Gastroesophageal sphincter (tissue), 4 donors: ENCODE results near the gene CDKL2. TPM values are rescaled to one million over a fixed set of nuclear protein-coding genes. Genes with fewer than 3 reads are reported as not detected.
"Not testable (repeated sequence)": the region's sequence is repeated elsewhere in the genome, so short reads cannot be mapped to it uniquely, and the experiment has no call there.

Source experiments
- ATAC-seq: fragments of 150-250 bp; one replicate; pipeline ENCODE4 v1.9.1; 2016; ENCODE audit warnings: mild to moderate bottlenecking, moderate library complexity
- H3K27ac ChIP-seq, 4 donors: fragments of 200-600 bp; sonication (generic) in 3 of 4; 1 replicate in 3 of 4; 2 replicates in 1 of 4; pipeline ENCODE4 v1.5.1; 2016 to 2019
- H3K27me3 ChIP-seq: fragments of 200-600 bp; sonication (generic); one replicate; pipeline ENCODE4 v1.5.1; 2019
- H3K36me3 ChIP-seq, 2 donors: fragments of 200-600 bp; sonication (generic); one replicate each; pipeline ENCODE4 v1.5.1; 2019; ENCODE audit warnings: control low read depth in 1 of 2
- H3K4me1 ChIP-seq, 3 donors: fragments of 200-600 bp; sonication (generic); 1 replicate in 2 of 3; 2 replicates in 1 of 3; pipeline ENCODE4 v1.5.1; 2016 to 2019; ENCODE audit warnings: control low read depth in 2 of 3
- H3K4me3 ChIP-seq, 2 donors: fragments of 200-600 bp; sonication (generic); one replicate each; pipeline ENCODE4 v1.5.1; 2019; ENCODE audit warnings: mild to moderate bottlenecking in 1 of 2, moderate library complexity in 1 of 2
- H3K9me3 ChIP-seq, 3 donors: fragments of 200-600 bp; sonication (generic); one replicate each; pipeline ENCODE4 v1.5.1; 2017 to 2019; ENCODE audit warnings: control low read depth in 2 of 3
- EP300 ChIP-seq: sonication (generic); formaldehyde crosslinking; IDR thresholded peaks from one replicate; pipeline ENCODE4 v1.6.1; 2017; ENCODE audit warnings: antibody characterized with exemption, mild to moderate bottlenecking
- POLR2A ChIP-seq, 2 donors: fragments of 450-650 bp; IDR thresholded peaks; one replicate each; pipeline ENCODE4 v1.6.1; 2017; ENCODE audit warnings: antibody characterized with exemption in 2 of 2, mild to moderate bottlenecking in 2 of 2, moderate library complexity in 1 of 2
- POLR2AphosphoS5 ChIP-seq: sonication (generic); formaldehyde crosslinking; IDR thresholded peaks from one replicate; pipeline ENCODE4 v1.6.1; 2017; ENCODE audit warnings: antibody characterized with exemption
- WGBS, 2 donors: methylation state at CpG; one replicate each; pipeline ENCODE4 v1.1.5; 2018; ENCODE audit warnings: low coverage in 1 of 2; 5-methylcytosine and 5-hydroxymethylcytosine counted together
- total RNA-seq, 4 donors: library from RNA; depleted of rRNA; stranded (reverse); fragments of >200 nt; gene quantifications; one replicate each; pipeline ENCODE4 v1.1.0, GENCODE V29; 2016
- TF ChIP-seq, protein P1 (sequence below), 4 experiments: fragments of 200-600 bp in 2 of 4; fragments of 450-650 bp in 2 of 4; sonication (generic) in 1 of 4; IDR thresholded peaks; one replicate each; pipeline ENCODE4 v1.5.1; 2017 to 2019; ENCODE audit warnings: antibody characterized with exemption in 4 of 4, mild to moderate bottlenecking in 2 of 4, moderate library complexity in 2 of 4

Gene CDKL2
- total RNA-seq, 4 donors from 2014 or later = 3.9 to 8.1 (median 6.0) TPM

DNA sequence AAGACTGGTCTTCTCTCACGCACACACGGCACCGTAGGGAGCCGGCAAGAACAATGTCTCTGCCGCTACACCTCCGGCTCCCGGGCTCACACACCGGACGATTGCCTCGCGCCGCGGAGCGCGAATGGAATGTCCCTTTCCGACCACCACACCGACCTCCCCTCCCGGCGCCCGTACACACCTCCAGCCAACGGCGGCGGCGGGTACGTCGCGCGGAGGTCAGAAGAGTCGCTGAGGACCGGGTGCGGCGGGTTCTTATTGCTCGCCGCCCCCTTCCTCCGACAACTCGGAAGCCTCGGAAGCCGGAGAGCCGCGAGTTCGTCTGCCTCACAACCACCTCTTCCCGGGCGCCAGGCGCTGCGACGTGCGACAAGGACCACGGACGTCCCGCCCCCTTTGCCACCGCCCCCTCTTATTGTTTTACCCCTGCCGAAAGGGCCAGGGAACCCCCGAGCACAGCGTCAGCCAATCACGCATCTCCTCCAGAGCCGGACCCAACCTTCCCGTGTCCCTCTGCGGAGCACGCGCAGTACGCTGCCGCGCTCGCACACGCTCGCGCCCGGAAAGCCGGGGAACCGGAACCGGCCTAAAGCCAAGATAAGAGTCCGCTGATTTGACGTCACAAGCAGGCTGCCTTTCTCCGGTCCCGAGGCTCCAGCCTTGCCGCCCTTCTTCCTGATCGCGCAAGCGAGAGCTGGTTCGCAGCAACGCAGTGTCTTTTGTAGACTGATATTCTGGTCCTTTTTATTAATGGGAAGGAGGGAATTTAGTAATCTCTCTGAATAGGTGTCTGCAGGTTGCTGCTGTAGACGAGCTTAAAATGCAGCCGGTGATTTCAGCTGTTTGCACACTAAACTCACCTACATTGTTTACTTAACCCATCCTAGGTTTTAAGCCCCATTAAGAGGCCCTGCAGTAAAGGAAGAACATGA lies 43.0 kb upstream of the CDKL2 start, which contains the start of gene G3BP2:
Gene G3BP2, minus strand, starts transcription at position 385 of the 932 bp plus-strand sequence. CDS start 11,386 bp downstream, outside the sequence.
- Histone ChIP-seq H3K36me3 (no peaks in the 10 kb centered on the region), H3K27me3 (no peaks in the 10 kb centered on the region), H3K4me3 (peak within 1 kb of the TSS; percentile 73 to 76), H3K4me1 (peaks cover 0 to 46% (median 3%) of the 10 kb centered on the region in 3 donors), H3K27ac (peak within 1 kb of the TSS; percentile 95 to 99 (median 97)), H3K9me3 (no peaks in the 10 kb centered on the region)
- peak; percentile 100 for ATAC-seq
- TF ChIP-seq, protein P1, sequence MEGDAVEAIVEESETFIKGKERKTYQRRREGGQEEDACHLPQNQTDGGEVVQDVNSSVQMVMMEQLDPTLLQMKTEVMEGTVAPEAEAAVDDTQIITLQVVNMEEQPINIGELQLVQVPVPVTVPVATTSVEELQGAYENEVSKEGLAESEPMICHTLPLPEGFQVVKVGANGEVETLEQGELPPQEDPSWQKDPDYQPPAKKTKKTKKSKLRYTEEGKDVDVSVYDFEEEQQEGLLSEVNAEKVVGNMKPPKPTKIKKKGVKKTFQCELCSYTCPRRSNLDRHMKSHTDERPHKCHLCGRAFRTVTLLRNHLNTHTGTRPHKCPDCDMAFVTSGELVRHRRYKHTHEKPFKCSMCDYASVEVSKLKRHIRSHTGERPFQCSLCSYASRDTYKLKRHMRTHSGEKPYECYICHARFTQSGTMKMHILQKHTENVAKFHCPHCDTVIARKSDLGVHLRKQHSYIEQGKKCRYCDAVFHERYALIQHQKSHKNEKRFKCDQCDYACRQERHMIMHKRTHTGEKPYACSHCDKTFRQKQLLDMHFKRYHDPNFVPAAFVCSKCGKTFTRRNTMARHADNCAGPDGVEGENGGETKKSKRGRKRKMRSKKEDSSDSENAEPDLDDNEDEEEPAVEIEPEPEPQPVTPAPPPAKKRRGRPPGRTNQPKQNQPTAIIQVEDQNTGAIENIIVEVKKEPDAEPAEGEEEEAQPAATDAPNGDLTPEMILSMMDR (IDR thresholded peaks at IDR 0.05) = peak in 1 of 4 experiments; percentile 15
- peak; percentile 87 for TF ChIP-seq POLR2AphosphoS5
- TF ChIP-seq POLR2A (IDR thresholded peaks at IDR 0.05) = peak; percentile 88 to 92
- no peak for TF ChIP-seq EP300
- 0 to 1% methylated on average over 1 to 25 of the region's 83 CpGs for WGBS, 2 donors

DNA sequence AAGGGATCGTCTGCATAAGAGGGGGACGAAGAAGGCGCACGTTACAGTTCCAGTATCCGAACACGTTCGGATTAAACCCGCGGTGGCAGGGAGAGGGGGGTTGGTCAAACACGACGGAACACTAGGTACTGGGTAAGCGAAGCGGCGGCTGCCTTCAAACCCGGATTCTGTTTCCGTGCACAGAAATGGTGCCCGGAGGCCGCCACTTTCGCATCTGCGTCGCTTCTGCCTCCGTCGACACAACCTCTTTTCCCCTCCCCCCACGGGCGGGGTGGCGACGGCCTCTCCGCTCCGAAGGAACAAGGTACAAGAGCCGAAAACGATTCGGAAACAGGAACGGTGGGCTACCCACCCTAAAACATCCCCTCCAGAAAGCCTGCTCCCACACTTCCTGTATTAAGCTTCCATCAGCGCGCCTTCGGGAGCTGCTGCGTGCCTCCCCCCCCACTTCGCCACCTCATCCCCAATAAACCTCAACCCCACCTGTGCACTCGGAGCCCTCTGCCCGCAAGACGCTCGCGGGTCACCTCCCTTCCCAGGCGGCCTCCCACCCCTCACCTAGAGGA lies 42.2 kb upstream of the CDKL2 start:
- no peaks in the 10 kb centered on the region for H3K27me3 ChIP-seq
- 2 to 7% methylated on average over 3 to 12 of the region's 44 CpGs for WGBS, 2 donors
- no peaks in the 10 kb centered on the region for H3K36me3 ChIP-seq
- peaks cover 2 to 53% (median 8%) of the 10 kb centered on the region in 3 donors for H3K4me1 ChIP-seq
- H3K4me3 ChIP-seq = peak overlapping the region; percentile 73 to 76
- TF ChIP-seq EP300 (no peak), POLR2AphosphoS5 (peak; percentile 21), POLR2A (IDR thresholded peaks at IDR 0.05) (no peak)
- TF ChIP-seq, protein P1 (IDR thresholded peaks at IDR 0.05) = no peak
- no peaks in the 10 kb centered on the region for H3K9me3 ChIP-seq
- peak; percentile 10 for ATAC-seq
- peak overlapping the region; percentile 85 to 99 (median 97) for H3K27ac ChIP-seq

DNA sequence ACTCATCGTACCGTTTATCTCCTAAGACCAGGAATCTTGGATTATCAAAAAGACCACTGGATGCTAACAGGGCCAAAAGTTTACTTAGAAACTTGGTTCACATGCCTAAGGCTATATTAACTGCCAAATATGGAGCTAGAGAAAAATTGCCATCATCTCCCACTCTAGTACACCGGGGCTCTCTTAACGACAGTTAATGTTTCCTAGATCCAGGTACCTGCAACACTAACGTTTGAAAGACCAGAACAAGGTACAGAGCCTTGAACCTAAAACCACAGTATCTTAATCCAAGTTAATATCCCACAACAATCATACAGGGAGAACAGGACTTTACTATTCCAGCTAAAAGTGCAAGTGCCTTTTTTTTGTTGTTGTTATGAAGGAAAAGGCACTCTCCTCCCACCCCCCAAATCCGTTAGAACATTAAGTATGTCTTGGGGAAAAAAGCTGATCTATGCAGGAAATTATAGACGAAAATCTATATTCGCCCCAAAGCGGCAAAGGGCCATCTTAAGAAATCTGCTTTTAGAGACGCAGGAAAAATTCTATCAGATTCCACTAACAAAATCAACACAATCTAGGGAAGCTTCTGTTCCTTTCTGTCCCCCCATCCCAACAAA lies 41.6 kb upstream of the CDKL2 start:
- Histone ChIP-seq H3K27ac (peak overlapping the region; percentile 85 to 99 (median 97)), H3K36me3 (no peaks in the 10 kb centered on the region), H3K4me3 (peak overlapping the region; percentile 73 to 76), H3K9me3 (no peaks in the 10 kb centered on the region), H3K27me3 (no peaks in the 10 kb centered on the region), H3K4me1 (peaks cover 2 to 60% (median 9%) of the 10 kb centered on the region in 3 donors)
- TF ChIP-seq POLR2AphosphoS5 (no peak), EP300 (no peak), POLR2A (IDR thresholded peaks at IDR 0.05) (no peak)
- TF ChIP-seq, protein P1 (IDR thresholded peaks at IDR 0.05) = no peak
- ATAC-seq = no peak
- 4 to 6% methylated on average over 8 to 10 of the region's 10 CpGs for WGBS, 2 donors

DNA sequence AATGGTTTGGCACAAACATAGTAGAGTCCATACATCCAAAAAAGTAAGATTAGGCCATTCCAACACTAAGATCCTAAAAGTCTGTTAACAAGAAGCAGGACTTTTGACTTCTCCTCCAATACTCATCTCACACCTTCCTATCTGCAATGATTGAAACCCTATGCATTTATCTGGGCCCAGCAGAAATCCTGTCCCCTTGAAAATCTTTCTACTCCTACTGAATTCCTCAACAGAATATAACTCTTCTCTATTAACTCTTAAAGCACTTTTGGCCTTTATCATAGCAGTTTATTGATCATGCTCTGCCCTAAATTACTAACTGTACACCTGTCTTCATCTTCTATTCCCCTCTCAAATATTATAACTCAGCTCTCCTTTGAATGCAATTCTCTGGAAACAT lies 38.3 kb upstream of the CDKL2 start:
- ATAC-seq = no peak
- no peak overlapping the region for H3K27ac ChIP-seq
- TF ChIP-seq, protein P1 (IDR thresholded peaks at IDR 0.05) = no peak
- TF ChIP-seq EP300 (no peak), POLR2A (IDR thresholded peaks at IDR 0.05) (no peak), POLR2AphosphoS5 (no peak)
- H3K4me3 ChIP-seq = no peak overlapping the region
- H3K27me3 ChIP-seq = no peaks in the 10 kb centered on the region
- no peaks in the 10 kb centered on the region for H3K36me3 ChIP-seq
- H3K4me1 ChIP-seq = peaks cover 2 to 77% (median 7%) of the 10 kb centered on the region in 3 donors
- H3K9me3 ChIP-seq = no peaks in the 10 kb centered on the region

DNA sequence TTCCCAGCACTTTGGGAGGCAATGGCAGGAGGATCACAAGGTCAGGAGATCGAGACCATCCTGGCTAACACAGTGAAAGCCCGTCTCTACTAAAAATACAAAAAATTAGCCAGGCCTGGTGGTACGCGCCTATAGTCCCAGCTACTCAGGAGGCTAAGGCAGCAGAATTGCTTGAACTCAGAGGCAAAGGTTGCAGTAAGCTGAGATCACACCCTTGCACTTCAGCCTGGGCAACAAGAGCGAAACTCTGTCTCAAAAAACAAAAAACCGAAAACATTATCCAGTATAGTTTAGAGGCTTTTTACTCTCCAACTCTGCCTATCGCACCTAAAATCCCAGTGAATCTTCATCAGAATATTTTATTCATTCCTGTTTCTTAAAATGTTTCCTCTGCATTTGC lies 37.3 kb upstream of the CDKL2 start:
- H3K27ac ChIP-seq, H3K9me3 ChIP-seq, H3K36me3 ChIP-seq, ATAC-seq, H3K27me3 ChIP-seq, H3K4me3 ChIP-seq: not testable (repeated sequence)
- peaks cover 2 to 77% (median 7%) of the 10 kb centered on the region in 3 donors for H3K4me1 ChIP-seq
- WGBS, 2 donors = 67 to 92% methylated on average over 5 of the region's 7 CpGs
